ENCODE results near the gene CPAMD8.
A peak's percentile ranks its signal among the peaks of the same experiment; 100 is the strongest.

CPAMD8 gene

DNA sequence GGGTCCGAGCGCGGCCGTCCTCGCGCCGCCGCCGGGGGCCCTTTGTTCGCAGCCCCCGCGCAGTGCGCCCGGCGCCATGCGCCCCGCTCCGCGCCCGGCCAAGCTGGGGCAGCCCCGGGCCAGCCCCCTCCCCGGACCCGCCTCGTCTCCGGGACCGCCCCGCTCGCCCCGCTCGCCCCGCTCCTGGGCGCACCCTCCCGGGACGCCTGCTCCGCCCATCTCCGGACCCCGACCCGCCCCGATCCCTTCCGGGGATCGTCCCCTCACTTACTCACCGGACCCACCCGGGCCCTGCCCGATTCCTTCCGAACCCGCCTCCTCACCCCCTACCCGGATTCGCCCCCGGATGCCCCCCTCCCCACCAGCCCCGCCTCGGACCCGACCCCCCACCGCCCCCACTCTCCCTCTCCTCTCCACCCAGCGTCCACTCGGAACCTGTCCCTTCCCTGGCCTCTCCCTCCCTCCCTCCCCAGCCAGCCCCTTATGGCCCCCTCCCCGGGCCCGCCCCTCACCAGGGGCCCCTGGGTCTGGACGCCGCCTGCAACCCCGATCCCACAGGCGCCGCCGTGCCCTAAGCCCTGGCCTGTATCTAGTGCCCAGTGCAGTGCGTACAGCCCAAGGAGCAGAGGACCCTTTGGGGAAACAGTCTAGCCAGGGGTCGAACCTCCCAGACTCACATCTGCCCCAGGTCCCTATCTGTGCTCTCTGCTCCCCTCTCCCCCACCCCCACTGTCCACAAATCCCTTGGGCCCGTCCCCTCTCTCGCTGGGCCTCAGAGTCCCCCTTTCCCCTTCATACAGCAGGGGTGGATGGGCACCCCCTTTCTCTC is at the start of gene CPAMD8:
Gene CPAMD8 (minus strand): TSS at position 105 of the 829 bp plus-strand sequence. CDS start 168 bp downstream, outside the sequence.
- peaks cover 7% of the 10 kb centered on the region for H3K27me3 ChIP-seq (ENCODE audit: insufficient read depth, low read length)
- H2AFZ ChIP-seq (ENCODE audit: low read depth, low read length), result peak within 1 kb of the TSS; percentile 51
- H3K4me1 ChIP-seq (ENCODE audit: insufficient read depth, low read length), result peaks cover 12% of the 10 kb centered on the region
- peaks cover 13% of the 10 kb centered on the region for H3K9me3 ChIP-seq (ENCODE audit: low read length)
- H3K4me3 ChIP-seq (ENCODE audit: low read length), result peak within 1 kb of the TSS; percentile 83
- no peaks in the 10 kb centered on the region for H3K36me3 ChIP-seq (ENCODE audit: insufficient read depth, low read length)

DNA sequence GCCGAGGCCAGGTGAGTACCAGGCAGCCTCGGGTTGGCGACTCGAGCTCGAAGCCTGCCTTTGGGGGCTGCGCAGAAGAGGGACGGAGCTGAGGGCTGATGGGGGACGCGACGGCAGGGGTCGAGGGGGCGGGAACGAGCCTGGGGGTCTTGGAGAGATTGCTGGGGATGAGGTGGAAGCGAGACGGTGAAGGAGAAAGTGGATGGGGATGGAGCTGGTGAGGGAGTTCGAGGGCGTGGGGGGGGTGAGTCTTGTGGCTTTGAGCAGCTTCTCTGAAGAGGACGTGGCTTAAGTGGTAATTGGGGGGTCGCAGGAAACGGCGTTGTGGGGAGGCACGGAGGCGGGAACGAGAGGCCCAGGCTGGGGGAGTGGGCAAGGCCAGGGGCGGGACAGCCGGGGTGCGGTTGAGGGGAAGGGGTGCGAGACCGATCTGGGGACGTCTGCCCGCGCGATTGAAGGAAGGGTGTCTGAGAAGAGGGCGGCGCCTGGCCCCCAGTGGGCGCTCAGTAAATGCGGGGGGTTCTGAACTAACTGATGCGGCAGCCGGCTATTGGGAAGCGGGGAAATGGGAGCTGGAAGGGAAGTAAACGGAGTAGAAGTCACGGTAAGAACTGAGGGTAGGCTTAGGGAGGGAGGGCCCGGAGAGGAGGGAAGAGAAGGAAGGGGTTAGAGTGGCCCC is 49.4 kb upstream of the CPAMD8 start:
- Histone ChIP-seq H3K27me3 (ENCODE audit: insufficient read depth, low read length) (no peaks in the 10 kb centered on the region), H3K4me1 (ENCODE audit: insufficient read depth, low read length) (peaks cover 38% of the 10 kb centered on the region), H3K9me3 (ENCODE audit: low read length) (no peaks in the 10 kb centered on the region), H3K36me3 (ENCODE audit: insufficient read depth, low read length) (peaks cover 10% of the 10 kb centered on the region), H2AFZ (ENCODE audit: low read depth, low read length) (peak overlapping the region; percentile 13), H3K4me3 (ENCODE audit: low read length) (peak overlapping the region; percentile 69)

DNA sequence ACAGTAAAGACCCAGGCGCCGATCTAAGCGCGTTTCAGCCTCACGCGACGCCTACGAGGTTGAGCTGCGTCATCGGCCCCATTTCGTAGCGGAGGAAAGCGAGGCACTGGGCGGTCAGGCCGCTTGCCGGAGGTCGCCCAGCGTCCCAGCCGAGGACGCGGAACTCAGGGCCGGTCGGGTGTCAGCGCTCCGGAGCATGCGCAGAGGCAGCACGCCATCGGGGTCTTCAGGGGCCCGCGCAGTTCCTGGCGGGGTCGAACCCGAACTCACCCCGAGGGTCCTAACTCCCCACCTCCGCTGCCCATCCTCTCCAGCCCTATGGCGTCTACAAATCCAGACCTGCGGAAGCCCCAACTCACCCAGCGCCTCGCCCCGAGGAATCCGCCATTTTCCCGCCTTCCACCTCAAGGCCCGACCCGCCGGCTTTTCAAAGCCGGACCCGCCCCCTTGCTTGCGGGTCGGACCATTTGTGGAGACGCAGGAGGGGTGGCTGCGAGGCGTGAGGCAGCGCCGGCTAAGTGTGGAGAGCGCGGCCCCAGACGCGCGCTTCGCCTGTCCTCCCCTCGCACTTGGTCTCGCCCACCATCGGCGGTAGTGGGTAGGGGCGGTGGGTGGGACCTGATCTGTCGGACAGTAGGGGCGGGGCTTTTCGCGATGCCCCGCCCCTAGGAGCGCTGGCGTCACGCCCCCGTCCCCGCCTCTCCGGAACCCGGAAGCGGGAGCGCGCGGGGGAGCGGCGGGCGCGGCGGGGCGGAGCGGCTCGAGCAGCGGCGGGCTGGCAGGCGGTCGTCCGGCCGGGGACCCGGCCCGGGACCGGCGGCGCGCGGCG is 48.6 kb upstream of the CPAMD8 start, which contains the start of the genes HAUS8 and MYO9B:
Gene HAUS8 (minus strand): TSS at position 418 of the 829 bp plus-strand sequence. CDS start 30 bp downstream, at position 388.
Gene MYO9B (plus strand): TSS at position 743 of the 829 bp plus-strand sequence. CDS start 25,941 bp downstream, outside the sequence.
- Histone ChIP-seq H3K4me1 (ENCODE audit: insufficient read depth, low read length) (peaks cover 36% of the 10 kb centered on the region), H3K27me3 (ENCODE audit: insufficient read depth, low read length) (no peaks in the 10 kb centered on the region), H2AFZ (ENCODE audit: low read depth, low read length) (peak within 1 kb of the TSS; percentile 21), H3K36me3 (ENCODE audit: insufficient read depth, low read length) (peaks cover 14% of the 10 kb centered on the region), H3K9me3 (ENCODE audit: low read length) (no peaks in the 10 kb centered on the region), H3K4me3 (ENCODE audit: low read length) (peak within 1 kb of the TSS; percentile 69)

DNA sequence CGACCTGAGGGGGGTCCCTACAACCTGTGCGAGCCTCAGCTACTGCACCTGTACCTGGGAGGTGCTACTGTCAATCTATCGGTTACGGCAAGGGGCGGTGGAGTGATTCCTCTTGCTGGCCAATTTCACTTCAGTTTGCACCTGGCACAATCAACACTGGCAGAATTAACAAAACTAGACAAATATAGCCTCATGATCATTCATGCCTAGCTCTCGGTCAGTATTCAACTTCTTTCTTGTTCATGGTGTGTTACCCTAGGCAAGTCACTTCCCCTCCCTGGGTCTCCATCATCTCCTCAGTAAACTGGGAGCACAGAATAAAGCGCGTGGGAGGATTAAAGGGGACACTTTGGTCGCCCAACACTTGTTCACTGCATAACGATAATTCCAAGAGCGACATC is 48.0 kb upstream of the CPAMD8 start:
- Histone ChIP-seq H3K36me3 (ENCODE audit: insufficient read depth, low read length) (peaks cover 14% of the 10 kb centered on the region), H3K9me3 (ENCODE audit: low read length) (no peaks in the 10 kb centered on the region), H2AFZ (ENCODE audit: low read depth, low read length) (peak overlapping the region; percentile 21), H3K4me3 (ENCODE audit: low read length) (peak overlapping the region; percentile 63), H3K4me1 (ENCODE audit: insufficient read depth, low read length) (peaks cover 30% of the 10 kb centered on the region), H3K27me3 (ENCODE audit: insufficient read depth, low read length) (no peaks in the 10 kb centered on the region)

DNA sequence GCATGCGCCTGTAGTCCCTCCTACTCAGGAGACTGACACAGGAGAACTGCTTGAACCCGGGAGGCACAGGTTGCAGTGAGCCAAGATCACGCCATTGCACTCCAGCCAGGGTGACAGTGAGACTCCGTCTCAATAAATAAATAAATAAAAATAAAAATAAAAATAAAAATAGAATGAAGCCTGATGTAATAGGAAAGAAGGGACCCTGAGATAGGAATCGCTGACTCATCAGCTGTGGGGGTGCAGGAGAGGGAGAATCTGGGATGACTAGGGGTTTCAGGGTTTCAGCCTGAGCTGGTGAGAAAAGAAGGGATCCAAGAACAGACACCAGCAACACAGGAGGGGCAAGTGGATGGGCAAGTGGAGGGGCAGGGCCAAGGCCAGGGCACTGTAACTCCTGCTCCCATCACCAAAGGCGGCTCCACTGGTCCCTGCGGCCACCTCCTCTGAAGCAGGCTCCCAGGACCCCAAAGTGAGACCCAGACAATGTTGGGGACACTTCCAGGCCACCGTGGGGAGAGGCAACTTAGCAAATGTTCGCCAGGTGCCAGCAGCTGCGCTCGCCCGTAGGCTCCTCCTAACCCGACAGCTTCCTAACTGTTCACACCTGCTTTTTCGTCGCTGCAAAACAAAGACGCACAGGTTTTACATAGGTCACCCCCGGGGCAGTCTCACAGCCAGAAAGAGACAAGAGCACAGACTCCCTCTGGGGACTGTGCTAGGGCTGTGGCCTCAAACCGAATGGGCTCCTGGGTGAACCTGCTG is 47.4 kb upstream of the CPAMD8 start:
- no peak overlapping the region for H2AFZ ChIP-seq (ENCODE audit: low read depth, low read length)
- H3K4me1 ChIP-seq (ENCODE audit: insufficient read depth, low read length), result peaks cover 24% of the 10 kb centered on the region
- no peaks in the 10 kb centered on the region for H3K27me3 ChIP-seq (ENCODE audit: insufficient read depth, low read length)
- peaks cover 15% of the 10 kb centered on the region for H3K36me3 ChIP-seq (ENCODE audit: insufficient read depth, low read length)
- peak overlapping the region; percentile 63 for H3K4me3 ChIP-seq (ENCODE audit: low read length)
- no peaks in the 10 kb centered on the region for H3K9me3 ChIP-seq (ENCODE audit: low read length)

DNA sequence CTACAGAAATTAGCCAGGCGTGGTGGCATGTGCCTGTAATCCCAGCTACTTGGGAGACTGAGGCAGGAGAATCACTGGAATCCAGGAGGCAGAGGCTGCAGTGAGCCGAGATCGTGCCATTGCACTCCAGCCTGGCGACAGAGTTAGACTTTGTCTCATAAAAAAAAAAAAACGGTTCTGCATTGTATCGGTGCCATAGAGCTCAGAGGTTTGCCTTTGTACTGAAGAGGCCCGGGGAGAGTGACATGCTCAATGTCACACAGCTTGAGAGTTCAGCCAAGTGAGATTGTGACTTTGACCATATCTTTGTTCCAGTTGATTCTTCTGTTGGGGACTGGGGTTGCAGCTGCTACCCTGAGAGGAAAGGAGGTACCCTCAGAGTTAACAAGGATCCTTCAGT is 44.3 kb upstream of the CPAMD8 start:
- Histone ChIP-seq H3K4me1 (ENCODE audit: insufficient read depth, low read length) (peaks cover 9% of the 10 kb centered on the region), H3K27me3 (ENCODE audit: insufficient read depth, low read length) (no peaks in the 10 kb centered on the region), H2AFZ (ENCODE audit: low read depth, low read length) (no peak overlapping the region), H3K4me3 (ENCODE audit: low read length) (no peak overlapping the region), H3K36me3 (ENCODE audit: insufficient read depth, low read length) (peaks cover 19% of the 10 kb centered on the region), H3K9me3 (ENCODE audit: low read length) (no peaks in the 10 kb centered on the region)

DNA sequence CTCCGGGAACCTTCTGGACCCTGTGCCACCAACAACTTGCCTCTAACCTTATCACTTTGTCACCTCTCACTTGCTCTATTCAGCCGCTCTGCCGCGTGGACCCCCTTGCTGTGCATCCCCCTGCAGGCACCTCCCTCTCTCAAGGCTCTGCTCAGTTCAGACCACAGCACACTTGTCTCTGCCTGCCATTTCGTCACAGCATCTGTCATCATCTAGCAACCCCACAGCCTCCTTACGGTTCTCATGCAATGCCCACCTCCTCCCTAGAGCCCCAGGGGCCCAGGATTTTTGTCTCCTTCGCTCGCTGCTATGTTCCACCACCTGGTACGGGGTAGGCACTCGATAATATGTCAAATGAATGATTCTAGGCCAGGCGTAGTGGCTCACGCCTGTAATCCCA is 43.8 kb upstream of the CPAMD8 start:
- H3K27me3 ChIP-seq (ENCODE audit: insufficient read depth, low read length), result no peaks in the 10 kb centered on the region
- no peak overlapping the region for H3K4me3 ChIP-seq (ENCODE audit: low read length)
- H2AFZ ChIP-seq (ENCODE audit: low read depth, low read length), result no peak overlapping the region
- H3K36me3 ChIP-seq (ENCODE audit: insufficient read depth, low read length), result peaks cover 19% of the 10 kb centered on the region
- H3K4me1 ChIP-seq (ENCODE audit: insufficient read depth, low read length), result peaks cover 9% of the 10 kb centered on the region
- no peaks in the 10 kb centered on the region for H3K9me3 ChIP-seq (ENCODE audit: low read length)

DNA sequence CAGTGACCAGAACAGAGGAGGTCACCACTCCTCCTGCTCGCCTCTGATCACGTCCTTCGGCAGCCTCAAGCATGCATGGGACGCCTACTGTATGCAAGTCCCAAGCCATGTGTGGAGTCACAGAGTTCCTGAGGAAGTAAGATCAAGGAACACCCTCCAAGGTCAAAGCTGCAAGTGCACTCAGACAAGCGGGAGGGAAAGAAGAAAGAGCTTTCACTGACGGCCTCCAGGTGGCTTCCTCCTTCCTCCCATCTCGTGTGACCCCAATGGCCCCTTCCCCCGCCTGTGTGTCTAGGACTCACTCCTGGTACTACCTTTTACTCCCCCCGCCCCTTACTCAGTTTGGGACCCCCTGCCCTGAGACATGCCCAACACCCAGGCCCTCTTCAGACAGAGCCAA is 42.6 kb upstream of the CPAMD8 start:
- H3K36me3 ChIP-seq (ENCODE audit: insufficient read depth, low read length), result peaks cover 19% of the 10 kb centered on the region
- H3K27me3 ChIP-seq (ENCODE audit: insufficient read depth, low read length), result no peaks in the 10 kb centered on the region
- peaks cover 3% of the 10 kb centered on the region for H3K4me1 ChIP-seq (ENCODE audit: insufficient read depth, low read length)
- H3K9me3 ChIP-seq (ENCODE audit: low read length), result no peaks in the 10 kb centered on the region
- H3K4me3 ChIP-seq (ENCODE audit: low read length), result no peak overlapping the region
- no peak overlapping the region for H2AFZ ChIP-seq (ENCODE audit: low read depth, low read length)

DNA sequence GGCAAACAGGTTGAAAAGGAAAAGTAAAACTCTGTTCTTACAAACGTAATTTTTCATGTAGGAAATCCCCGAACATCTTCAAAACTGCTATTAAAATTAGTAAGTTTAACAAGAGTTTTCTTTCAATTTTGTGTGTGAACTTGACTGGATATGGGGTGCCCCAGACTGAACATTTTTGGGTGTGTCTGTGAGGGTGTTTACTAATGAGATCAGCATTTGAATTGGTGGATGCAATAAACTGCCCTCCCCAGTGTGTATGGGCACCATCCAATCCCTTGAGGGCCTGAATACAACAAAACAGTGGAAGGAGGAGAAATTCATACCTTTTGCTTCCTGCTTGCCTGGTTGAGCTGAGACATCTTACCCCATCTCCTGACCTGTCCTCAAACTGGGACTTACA is 36.8 kb upstream of the CPAMD8 start:
- H3K4me1 ChIP-seq (ENCODE audit: insufficient read depth, low read length), result no peaks in the 10 kb centered on the region
- H3K27me3 ChIP-seq (ENCODE audit: insufficient read depth, low read length), result no peaks in the 10 kb centered on the region
- H3K36me3 ChIP-seq (ENCODE audit: insufficient read depth, low read length), result peaks cover 25% of the 10 kb centered on the region
- no peaks in the 10 kb centered on the region for H3K9me3 ChIP-seq (ENCODE audit: low read length)
- no peak overlapping the region for H2AFZ ChIP-seq (ENCODE audit: low read depth, low read length)
- H3K4me3 ChIP-seq (ENCODE audit: low read length), result no peak overlapping the region

DNA sequence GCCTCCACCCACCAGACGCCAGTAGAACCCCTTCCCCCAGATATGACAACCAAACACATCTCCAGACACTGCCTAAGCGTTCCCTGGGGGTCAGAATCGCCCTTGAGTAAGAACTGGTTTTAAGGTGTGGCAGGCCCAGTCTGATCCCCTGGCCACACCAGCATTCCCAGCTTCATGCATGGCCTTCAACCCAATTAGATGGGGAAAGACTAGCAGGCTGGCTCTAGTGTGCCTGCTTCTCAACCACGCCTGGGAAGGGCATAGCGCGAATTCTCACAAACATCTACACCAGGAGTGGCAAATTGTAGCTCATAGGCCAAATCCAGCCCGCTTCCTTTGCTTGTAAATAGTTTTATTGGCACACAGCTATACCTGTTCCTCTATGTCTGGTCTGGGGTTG is 35.1 kb upstream of the CPAMD8 start:
- H3K27me3 ChIP-seq (ENCODE audit: insufficient read depth, low read length), result no peaks in the 10 kb centered on the region
- no peaks in the 10 kb centered on the region for H3K4me1 ChIP-seq (ENCODE audit: insufficient read depth, low read length)
- no peak overlapping the region for H3K4me3 ChIP-seq (ENCODE audit: low read length)
- no peak overlapping the region for H2AFZ ChIP-seq (ENCODE audit: low read depth, low read length)
- peaks cover 35% of the 10 kb centered on the region for H3K36me3 ChIP-seq (ENCODE audit: insufficient read depth, low read length)
- no peaks in the 10 kb centered on the region for H3K9me3 ChIP-seq (ENCODE audit: low read length)

DNA sequence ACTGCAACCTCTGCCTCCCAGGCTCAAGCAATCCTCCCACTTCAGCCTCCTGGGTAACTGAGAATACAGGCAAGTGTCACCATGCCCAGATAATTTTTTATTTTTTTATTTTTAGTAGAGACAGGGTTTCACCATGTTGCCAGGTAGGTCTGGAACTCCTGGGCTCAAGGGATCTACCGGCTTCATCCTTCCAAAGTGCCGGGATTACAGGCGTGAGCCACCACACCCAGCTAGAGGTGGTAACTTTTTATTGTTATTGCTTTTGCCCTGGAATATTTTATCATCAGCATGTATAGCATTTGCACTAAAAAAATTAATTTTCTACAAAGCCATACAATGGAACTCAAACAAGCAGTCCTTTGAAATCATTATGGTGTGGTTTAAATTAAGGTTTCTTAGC is 34.6 kb upstream of the CPAMD8 start:
- Histone ChIP-seq H2AFZ (ENCODE audit: low read depth, low read length) (no peak overlapping the region), H3K36me3 (ENCODE audit: insufficient read depth, low read length) (peaks cover 35% of the 10 kb centered on the region), H3K27me3 (ENCODE audit: insufficient read depth, low read length) (no peaks in the 10 kb centered on the region), H3K9me3 (ENCODE audit: low read length) (no peaks in the 10 kb centered on the region), H3K4me1 (ENCODE audit: insufficient read depth, low read length) (no peaks in the 10 kb centered on the region), H3K4me3 (ENCODE audit: low read length) (no peak overlapping the region)

DNA sequence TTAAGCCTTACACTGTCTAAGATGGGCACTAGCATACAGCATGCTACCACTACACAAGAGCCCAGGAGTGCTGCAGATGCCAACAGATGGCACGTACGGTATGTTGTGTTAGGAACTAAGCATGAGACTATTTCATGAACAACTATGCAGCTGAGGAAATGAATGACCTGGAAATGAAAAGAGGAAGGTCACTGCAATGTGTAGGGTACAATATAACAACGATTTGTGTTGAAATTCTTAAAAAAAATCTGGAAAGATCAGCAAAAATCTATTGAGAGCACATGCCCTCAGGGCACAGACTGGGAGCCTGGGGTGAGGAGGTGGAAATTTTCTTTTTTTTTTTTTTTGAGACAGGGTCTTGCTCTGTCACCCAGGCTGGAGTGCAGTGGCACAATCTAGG is 34.2 kb upstream of the CPAMD8 start:
- H3K27me3 ChIP-seq (ENCODE audit: insufficient read depth, low read length), result no peaks in the 10 kb centered on the region
- no peak overlapping the region for H2AFZ ChIP-seq (ENCODE audit: low read depth, low read length)
- no peaks in the 10 kb centered on the region for H3K4me1 ChIP-seq (ENCODE audit: insufficient read depth, low read length)
- H3K4me3 ChIP-seq (ENCODE audit: low read length), result no peak overlapping the region
- H3K36me3 ChIP-seq (ENCODE audit: insufficient read depth, low read length), result peaks cover 39% of the 10 kb centered on the region
- no peaks in the 10 kb centered on the region for H3K9me3 ChIP-seq (ENCODE audit: low read length)

Data from neuron (in vitro differentiated cells).